OCI-LY3 (cell line): ENCODE data around the gene FMNL2.
A peak's percentile ranks its signal among the peaks of the same experiment; 100 is the strongest.

Experiments
- H2AFZ ChIP-seq: fragments of 200-600, 300-600 bp; shearing (Covaris generic); 2 replicates; pipeline ENCODE4 v1.6.0; 2014; ENCODE audit warnings: antibody characterized with exemption, low read depth, low read length
- H3K27ac ChIP-seq: fragments of 200-600, 300-600 bp; sonication (generic); 2 replicates; pipeline ENCODE4 v1.5.1; 2014; ENCODE audit warnings: mild to moderate bottlenecking, low read length, moderate library complexity, mixed read lengths
- H3K27me3 ChIP-seq: fragments of 200-600, 300-600 bp; sonication (generic); 2 replicates; pipeline ENCODE4 v1.6.1; 2014; ENCODE audit warnings: low read depth, low read length, mixed read lengths
- H3K36me3 ChIP-seq: fragments of 200-600, 300-600 bp; sonication (generic); replicated peaks from 2 replicates; pipeline ENCODE3; 2014; ENCODE audit warnings: low read depth, low read length, mixed read lengths
- H3K4me1 ChIP-seq: fragments of 300-600, 200-600 bp; sonication (generic); 2 replicates; pipeline ENCODE4 v1.6.1; 2014; ENCODE audit warnings: low read length, mixed read lengths
- H3K4me2 ChIP-seq: fragments of 200-600, 300-600 bp; sonication (generic); 2 replicates; pipeline ENCODE4 v1.6.1; 2014; ENCODE audit warnings: low read length, mixed read lengths
- H3K4me3 ChIP-seq: fragments of 300-600, 200-600 bp; sonication (generic); 2 replicates; pipeline ENCODE4 v1.5.1; 2014; ENCODE audit warnings: antibody characterized with exemption, mild to moderate bottlenecking, low read length, moderate library complexity
- H3K79me2 ChIP-seq: fragments of 300-600, 200-600 bp; shearing (Covaris generic); 2 replicates; pipeline ENCODE4 v1.6.1; 2014; ENCODE audit warnings: mild to moderate bottlenecking, low read length, mixed read lengths
- H3K9ac ChIP-seq: fragments of 300-600, 200-600 bp; shearing (Covaris generic); 2 replicates; pipeline ENCODE4 v1.6.0; 2014; ENCODE audit warnings: mild to moderate bottlenecking, low read length, moderate library complexity
- H3K9me3 ChIP-seq: fragments of 200-600, 300-600 bp; shearing (Covaris generic); 2 replicates; pipeline ENCODE4 v1.6.1; 2014; ENCODE audit warnings: low read length, mixed read lengths; ENCODE audit not compliant: insufficient read depth
- H4K20me1 ChIP-seq: fragments of 200-600, 300-600 bp; sonication (generic); 2 replicates; pipeline ENCODE4 v1.6.1; 2016; ENCODE audit warnings: low read length, mixed read lengths; ENCODE audit not compliant: insufficient read depth
- EZH2phosphoT487 ChIP-seq: fragments of 200-600 bp; shearing (Covaris generic); IDR thresholded peaks from 2 replicates; pipeline ENCODE4 v1.6.1; 2018; ENCODE audit warnings: antibody characterized with exemption, mixed run types, low read depth
- TF ChIP-seq, protein P1 (sequence below): fragments of 200-600, 300-600 bp; sonication (generic); IDR thresholded peaks from 2 replicates; pipeline ENCODE4 v1.5.1; 2014; ENCODE audit warnings: antibody characterized with exemption, low read length, low read depth

FMNL2 gene

DNA sequence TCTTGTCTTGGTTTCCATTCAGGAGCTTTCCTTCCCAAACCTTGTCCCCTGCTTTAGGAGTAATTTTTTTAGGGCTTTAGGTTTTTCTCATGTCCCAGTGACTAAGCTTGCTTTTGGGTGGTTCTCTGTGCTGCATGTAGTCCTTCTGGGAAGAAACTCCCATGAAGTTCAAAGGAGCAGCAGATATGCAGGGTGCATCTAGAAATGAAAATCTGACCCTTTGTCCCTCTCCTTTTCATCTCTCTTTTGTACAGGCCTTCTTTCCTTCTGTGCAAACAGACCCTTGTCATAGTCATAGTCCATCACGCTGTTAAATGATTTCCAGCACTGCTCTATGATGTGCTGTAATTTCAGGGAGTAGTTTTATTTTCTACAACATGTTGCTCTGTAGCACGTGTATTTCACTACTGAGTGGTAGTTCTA, 20.4 kb downstream of the FMNL2 start:
- H3K79me2 ChIP-seq, result no peaks in the 10 kb centered on the region
- H3K27me3 ChIP-seq, result no peaks in the 10 kb centered on the region
- H3K9ac ChIP-seq, result no peak overlapping the region
- H4K20me1 ChIP-seq, result no peaks in the 10 kb centered on the region
- H3K9me3 ChIP-seq, result no peaks in the 10 kb centered on the region
- H2AFZ ChIP-seq, result no peak overlapping the region
- H3K4me3 ChIP-seq, result no peak overlapping the region
- no peak overlapping the region for H3K27ac ChIP-seq
- peaks cover 10% of the 10 kb centered on the region for H3K4me1 ChIP-seq
- no peak for TF ChIP-seq EZH2phosphoT487
- TF ChIP-seq, protein P1, sequence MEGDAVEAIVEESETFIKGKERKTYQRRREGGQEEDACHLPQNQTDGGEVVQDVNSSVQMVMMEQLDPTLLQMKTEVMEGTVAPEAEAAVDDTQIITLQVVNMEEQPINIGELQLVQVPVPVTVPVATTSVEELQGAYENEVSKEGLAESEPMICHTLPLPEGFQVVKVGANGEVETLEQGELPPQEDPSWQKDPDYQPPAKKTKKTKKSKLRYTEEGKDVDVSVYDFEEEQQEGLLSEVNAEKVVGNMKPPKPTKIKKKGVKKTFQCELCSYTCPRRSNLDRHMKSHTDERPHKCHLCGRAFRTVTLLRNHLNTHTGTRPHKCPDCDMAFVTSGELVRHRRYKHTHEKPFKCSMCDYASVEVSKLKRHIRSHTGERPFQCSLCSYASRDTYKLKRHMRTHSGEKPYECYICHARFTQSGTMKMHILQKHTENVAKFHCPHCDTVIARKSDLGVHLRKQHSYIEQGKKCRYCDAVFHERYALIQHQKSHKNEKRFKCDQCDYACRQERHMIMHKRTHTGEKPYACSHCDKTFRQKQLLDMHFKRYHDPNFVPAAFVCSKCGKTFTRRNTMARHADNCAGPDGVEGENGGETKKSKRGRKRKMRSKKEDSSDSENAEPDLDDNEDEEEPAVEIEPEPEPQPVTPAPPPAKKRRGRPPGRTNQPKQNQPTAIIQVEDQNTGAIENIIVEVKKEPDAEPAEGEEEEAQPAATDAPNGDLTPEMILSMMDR, result no peak
- no peak overlapping the region for H3K4me2 ChIP-seq
- no peaks in the 10 kb centered on the region for H3K36me3 ChIP-seq

DNA sequence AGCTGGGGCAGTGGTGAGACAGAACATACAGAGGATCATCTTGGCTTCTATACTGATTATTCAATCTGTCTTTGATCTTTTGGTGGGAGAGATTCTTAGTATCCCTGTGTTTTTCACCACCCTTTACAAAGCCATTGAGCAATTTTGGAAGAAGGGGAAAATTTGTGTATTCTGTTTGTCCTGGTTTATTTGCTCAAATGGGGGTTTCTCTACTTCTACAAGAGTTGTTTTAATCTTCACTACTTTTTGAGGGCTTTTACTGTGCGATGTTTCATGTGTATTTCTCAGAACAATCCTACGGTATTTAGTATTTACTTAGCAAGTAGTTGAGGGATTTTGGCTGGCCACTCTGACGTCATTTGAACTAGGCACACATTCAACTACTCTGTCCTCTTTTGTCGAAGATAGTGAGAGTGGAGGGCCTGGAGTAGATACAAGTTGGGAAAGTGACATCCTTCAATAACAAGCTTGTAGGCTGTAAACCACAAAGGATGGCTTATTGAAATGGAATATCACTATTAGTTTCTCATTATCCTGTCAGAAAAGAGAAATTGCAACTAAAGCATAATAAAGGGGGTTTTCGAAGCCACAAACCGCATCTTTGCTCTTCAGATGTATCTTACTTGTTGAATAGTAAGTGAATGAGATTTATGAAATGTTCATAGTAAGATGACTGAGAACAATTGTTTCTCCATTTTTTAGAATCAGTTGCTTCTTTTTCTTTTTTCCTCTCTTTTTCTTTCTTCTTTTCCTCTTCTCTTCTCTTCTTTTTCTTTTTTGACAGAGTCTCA, 24.8 kb downstream of the FMNL2 start:
- no peaks in the 10 kb centered on the region for H4K20me1 ChIP-seq
- H3K4me1 ChIP-seq, result peaks cover 33% of the 10 kb centered on the region
- no peaks in the 10 kb centered on the region for H3K79me2 ChIP-seq
- no peak overlapping the region for H2AFZ ChIP-seq
- no peak overlapping the region for H3K4me3 ChIP-seq
- H3K4me2 ChIP-seq, result peak overlapping the region; percentile 29
- no peak for TF ChIP-seq EZH2phosphoT487
- TF ChIP-seq, protein P1, result no peak
- H3K27ac ChIP-seq, result no peak overlapping the region
- H3K9ac ChIP-seq, result no peak overlapping the region
- no peaks in the 10 kb centered on the region for H3K36me3 ChIP-seq
- H3K27me3 ChIP-seq, result peaks cover 15% of the 10 kb centered on the region
- no peaks in the 10 kb centered on the region for H3K9me3 ChIP-seq

DNA sequence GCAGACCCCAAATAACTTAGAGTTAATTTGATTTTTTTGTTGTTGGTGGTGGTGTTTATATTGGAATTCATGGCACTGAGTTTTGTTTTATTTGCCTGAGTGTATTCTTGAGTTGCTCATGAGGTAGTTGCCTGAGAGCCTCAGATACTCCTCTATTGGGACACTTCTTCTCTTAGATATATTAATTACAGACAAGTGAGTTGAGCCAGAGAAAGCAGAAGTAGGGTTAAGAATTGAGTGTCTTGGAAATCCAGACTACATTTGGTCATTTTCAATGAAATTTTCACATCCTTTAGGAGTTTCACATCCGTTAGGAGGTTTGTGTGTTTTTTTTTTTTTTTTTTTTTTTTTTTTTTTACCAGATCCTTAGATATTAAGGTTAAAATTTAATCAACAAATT, 29.0 kb downstream of the FMNL2 start:
- peaks cover 24% of the 10 kb centered on the region for H3K27me3 ChIP-seq
- peak overlapping the region; percentile 55 for H3K4me2 ChIP-seq
- no peak overlapping the region for H2AFZ ChIP-seq
- TF ChIP-seq EZH2phosphoT487, result no peak
- TF ChIP-seq, protein P1, result no peak
- no peaks in the 10 kb centered on the region for H4K20me1 ChIP-seq
- no peak overlapping the region for H3K4me3 ChIP-seq
- H3K36me3 ChIP-seq, result no peaks in the 10 kb centered on the region
- peaks cover 59% of the 10 kb centered on the region for H3K4me1 ChIP-seq
- no peak overlapping the region; the same call in 1 of the 2 replicates for H3K9ac ChIP-seq
- H3K9me3 ChIP-seq, result no peaks in the 10 kb centered on the region
- H3K27ac ChIP-seq, result peak overlapping the region; percentile 50; the same call in 1 of the 2 replicates
- H3K79me2 ChIP-seq, result no peaks in the 10 kb centered on the region

DNA sequence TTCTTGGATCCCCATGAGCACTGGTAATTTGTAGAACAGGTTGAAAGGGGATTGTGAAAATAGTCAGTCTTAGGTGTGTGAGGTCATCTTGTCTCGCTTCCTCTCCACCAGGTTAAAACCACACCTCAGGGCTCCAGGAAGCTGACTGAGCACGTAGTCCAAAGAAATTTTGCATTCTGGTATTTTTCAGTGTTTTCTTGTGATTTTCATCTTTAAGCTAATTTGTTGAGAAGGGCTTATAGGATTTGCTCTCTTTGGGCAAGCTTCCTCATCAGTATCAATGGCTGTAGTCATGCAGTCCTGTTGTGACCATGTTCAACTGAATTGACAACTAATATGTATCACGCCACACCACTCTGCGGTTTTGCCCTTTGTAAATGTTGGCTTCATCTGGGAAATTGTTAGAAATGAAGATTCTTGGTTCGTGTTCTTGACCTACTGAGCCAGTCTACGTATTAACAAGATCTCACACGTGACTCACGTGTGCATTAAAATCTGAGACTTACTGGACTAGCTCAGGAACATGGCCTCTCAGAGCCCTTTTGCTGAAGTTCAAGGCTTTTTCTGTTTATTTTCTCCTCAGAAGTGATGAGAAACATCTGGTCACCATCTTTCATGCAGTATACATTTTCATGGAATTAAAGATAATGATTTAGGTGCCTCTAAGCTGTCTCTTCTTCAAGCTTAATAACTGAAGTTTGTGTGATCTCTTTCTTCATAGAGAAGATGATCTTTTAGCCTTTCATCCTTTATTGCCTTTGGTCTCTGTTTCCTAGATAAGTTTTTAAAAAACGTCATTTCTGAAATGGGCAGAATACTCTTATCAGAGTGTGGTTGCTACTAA, 32.8 kb downstream of the FMNL2 start:
- TF ChIP-seq, protein P1, result no peak
- no peak for TF ChIP-seq EZH2phosphoT487
- Histone ChIP-seq H3K4me2 (peak overlapping the region; percentile 58), H3K4me1 (peaks cover 46% of the 10 kb centered on the region), H3K27me3 (peaks cover 14% of the 10 kb centered on the region), H3K79me2 (no peaks in the 10 kb centered on the region), H4K20me1 (no peaks in the 10 kb centered on the region), H3K9ac (no peak overlapping the region; the same call in 1 of the 2 replicates), H3K27ac (peak overlapping the region; percentile 52), H3K36me3 (no peaks in the 10 kb centered on the region), H2AFZ (peak overlapping the region; percentile 48; the same call in 1 of the 2 replicates), H3K4me3 (peak overlapping the region; percentile 59), H3K9me3 (no peaks in the 10 kb centered on the region)
